ENCODE measurements around the gene MAGEA8.
"Not testable (repeated sequence)": the region's sequence is repeated elsewhere in the genome, so short reads cannot be mapped to it uniquely, and the experiment has no call there.

The MAGEA8 gene

DNA sequence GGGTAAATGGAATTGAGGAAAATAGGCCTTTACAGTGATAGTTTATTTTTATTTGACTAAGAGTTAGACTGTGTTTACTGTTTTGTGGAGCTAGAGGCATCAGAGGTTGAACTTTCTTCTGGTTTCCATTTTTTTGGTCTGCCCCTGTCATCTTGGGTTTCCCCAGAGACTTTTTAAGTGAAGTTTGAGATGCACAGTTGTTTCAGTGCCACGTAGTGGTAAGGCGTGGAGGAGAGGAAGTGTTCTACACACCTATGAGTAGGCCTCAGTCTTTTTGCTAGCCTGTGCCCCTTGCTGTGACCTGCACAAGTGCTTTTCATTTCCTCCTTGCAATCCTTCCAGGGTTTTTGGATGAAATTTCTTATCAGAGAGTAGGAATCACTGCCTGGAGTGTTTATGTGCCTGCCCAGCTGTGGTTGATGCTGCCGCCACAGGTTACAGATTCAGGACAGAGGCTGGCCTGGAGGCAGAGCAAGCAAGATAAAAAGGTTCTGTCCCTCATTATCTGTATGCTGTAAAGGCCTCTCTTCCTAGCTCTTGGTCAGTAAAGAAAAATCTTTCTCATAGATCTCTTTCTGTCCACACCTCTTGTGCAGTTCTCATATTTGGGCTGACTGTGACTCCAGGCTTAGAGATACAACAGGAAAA lies 35.9 kb downstream of the MAGEA8 start:
- DNase-seq (ENCODE audit: low read depth): no peak
- no peak for TF ChIP-seq CTCF (IDR thresholded peaks at IDR 0.05; ENCODE audit: low read length, missing control alignments)

GRCh38 chrX:149923836-149924235 lies 42.9 kb downstream of the MAGEA8 start:
- not testable (repeated sequence) for DNase-seq (ENCODE audit: low read depth); H3K4me3 ChIP-seq (replicated peaks; ENCODE audit: low read depth, low read length)

More for the DNA sequence above, 35.9 kb downstream of the MAGEA8 start:
- H3K4me3 ChIP-seq (replicated peaks; ENCODE audit: low read depth, low read length): no peak overlapping the region

- not testable (repeated sequence) for H3K4me3 ChIP-seq (replicated peaks; ENCODE audit: low read depth, low read length); DNase-seq (ENCODE audit: low read depth)
Observed at GRCh38 chrX:149924434-149924833, 43.5 kb downstream of the MAGEA8 start.

DNA sequence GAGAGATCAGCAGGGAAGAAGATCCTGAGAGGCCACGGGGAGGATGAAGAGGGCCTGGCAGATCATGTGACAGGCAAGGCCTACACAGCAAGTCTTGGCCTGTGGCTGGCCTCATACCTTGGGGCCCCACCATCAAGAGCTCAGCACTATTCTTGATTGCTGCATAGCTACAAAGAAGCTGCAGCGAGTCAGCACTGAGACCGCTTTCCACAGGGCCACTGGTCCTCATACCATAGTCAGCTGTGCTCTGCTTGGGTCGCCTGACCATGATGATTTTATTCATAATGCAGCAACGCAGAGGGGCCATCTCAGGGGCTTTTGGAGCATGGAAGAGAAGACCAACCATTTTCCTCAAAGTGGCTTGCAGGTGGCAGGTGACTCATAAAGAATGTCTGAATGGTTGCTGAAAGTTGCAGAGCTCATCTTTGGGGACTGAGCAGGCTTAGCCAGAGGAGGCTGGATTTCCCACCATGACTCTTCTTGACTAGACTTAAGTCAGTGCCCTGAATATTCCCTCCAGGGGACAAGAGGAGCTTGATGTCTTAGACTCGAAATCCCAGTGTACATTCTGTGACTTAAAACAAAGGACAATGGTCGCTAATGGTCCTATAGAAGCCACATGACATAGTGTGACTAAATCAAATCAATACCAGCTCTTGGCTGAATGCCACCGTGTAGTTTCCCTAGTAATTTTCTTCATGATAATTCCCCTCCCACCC lies 46.4 kb downstream of the MAGEA8 start:
- H3K4me3 ChIP-seq (replicated peaks; ENCODE audit: low read depth, low read length); DNase-seq (ENCODE audit: low read depth): not testable (repeated sequence)

DNA sequence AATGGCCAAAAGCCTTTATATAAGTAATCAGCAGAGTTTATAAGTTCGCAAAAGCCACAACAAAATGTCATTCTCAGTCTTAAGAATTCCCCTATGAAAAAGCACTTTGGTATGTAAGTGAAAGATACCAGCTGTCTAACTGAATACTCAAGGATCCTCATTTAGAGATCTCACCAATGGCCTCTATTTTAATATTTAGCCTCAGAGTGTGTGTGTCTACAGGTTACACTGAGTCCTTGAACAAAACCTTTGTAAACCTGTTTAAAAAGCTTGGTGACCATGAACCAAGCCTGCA lies 46.9 kb downstream of the MAGEA8 start:
- DNase-seq (ENCODE audit: low read depth); H3K4me3 ChIP-seq (replicated peaks; ENCODE audit: low read depth, low read length): not testable (repeated sequence)

DNA sequence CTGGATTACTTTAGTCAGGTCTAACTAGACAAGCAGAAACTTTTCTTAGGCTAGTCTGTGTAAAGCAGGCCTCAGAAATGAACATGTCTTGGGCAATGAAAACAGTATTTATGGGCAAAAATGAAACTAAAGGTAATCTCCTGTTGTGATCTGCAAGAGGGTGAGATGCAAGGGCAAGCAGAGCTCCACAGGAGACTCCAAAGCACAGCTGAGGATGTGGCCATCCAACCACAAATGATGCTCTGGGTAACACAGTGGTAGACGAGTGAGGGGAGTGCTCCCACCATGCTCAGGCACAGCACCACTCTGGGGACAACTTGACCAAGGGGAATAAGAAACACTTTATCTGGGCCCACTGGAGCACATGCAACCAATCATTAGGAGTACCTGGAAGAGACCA lies 47.7 kb downstream of the MAGEA8 start:
- H3K4me3 ChIP-seq (replicated peaks; ENCODE audit: low read depth, low read length); DNase-seq (ENCODE audit: low read depth): not testable (repeated sequence)

GRCh38 chrX:149929400-149929799 lies 48.4 kb downstream of the MAGEA8 start, which contains the start of gene HSFX4:
Gene HSFX4, plus strand, starts transcription at chrX:149929573. Its CDS starts 72 bp downstream, at chrX:149929645.
- not testable (repeated sequence) for DNase-seq (ENCODE audit: low read depth); H3K4me3 ChIP-seq (replicated peaks; ENCODE audit: low read depth, low read length)

- not testable (repeated sequence) for DNase-seq (ENCODE audit: low read depth); H3K4me3 ChIP-seq (replicated peaks; ENCODE audit: low read depth, low read length)
Observed at GRCh38 chrX:149931355-149931754, 50.4 kb downstream of the MAGEA8 start.

DNA sequence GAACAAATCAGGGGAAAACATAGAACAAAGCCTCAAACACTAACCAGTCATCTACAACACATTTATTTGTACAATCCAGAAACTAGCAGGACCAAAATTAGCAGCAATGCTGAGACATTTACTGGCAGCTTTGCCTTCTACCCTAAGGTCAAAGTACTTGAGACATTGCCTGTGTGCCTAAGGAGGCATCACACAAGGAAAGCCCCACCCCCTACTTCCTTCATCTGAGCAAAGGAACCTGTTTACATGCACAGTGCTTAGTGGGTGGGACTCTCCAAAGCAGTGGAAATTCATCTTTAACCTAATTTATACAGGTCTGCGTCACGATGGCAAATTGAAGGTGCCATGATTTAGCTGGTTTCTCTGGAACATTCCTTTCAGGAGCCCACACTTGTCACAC lies 51.2 kb downstream of the MAGEA8 start:
- H3K4me3 ChIP-seq (replicated peaks; ENCODE audit: low read depth, low read length); DNase-seq (ENCODE audit: low read depth): not testable (repeated sequence)

DNA sequence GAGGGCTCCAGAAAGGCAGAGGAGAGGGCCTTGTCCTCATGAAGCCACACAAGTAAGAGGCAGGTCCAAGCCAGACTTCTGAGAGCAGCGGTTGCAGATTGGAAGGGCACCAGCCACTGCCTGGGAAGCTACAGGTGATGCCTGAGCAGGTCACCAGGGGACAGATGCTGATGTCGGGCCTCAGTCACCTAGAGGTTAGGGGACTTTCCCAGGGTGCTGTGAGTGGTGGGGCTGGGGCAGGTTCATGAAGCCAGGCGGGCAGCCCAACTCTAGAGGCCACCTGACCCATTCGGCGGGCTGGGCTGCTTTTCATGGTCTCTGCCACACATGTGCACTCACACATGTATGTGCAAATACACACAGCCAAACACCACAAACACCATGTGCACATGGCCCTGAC lies 52.0 kb downstream of the MAGEA8 start:
- not testable (repeated sequence) for DNase-seq (ENCODE audit: low read depth)

DNA sequence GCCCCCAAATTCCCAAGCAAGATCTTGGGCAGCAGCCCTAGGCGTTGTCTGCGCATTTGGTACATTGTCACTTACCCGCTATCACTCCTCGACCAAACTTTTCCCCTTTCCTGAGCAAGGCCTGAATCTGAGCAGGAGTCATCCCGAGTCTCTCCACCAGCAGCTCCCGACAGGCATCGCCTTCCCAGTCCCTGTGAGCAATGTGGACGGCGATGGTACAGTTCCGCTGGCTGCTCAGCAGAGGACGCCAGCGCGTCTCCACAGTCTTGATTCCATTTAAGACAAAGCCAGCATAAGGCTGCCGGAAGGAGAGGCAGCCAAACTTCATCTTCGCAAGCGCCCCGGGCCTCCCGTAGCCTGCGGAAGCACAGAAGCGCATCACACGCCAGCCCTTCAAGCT lies 52.6 kb downstream of the MAGEA8 start:
- H3K4me3 ChIP-seq (replicated peaks; ENCODE audit: low read depth, low read length); DNase-seq (ENCODE audit: low read depth): not testable (repeated sequence)

More for the DNA sequence above, 52.0 kb downstream of the MAGEA8 start:
- H3K4me3 ChIP-seq (replicated peaks; ENCODE audit: low read depth, low read length): not testable (repeated sequence)

Data from fibroblast of pulmonary artery (primary cell).